SK-N-SH (cell line): ENCODE data around the gene DLG2.

ENCODE experiments used
- EZH2phosphoT487 ChIP-seq: fragments of 200-600 bp; sonication (generic); IDR thresholded peaks from 2 replicates; pipeline ENCODE4 v1.6.1; 2017; ENCODE audit warnings: low read depth, mixed run types, mild to moderate bottlenecking, antibody characterized with exemption, moderate library complexity, borderline replicate concordance
- FOSL2 ChIP-seq: IDR thresholded peaks from 2 replicates; pipeline ENCODE4 v1.4.0; 2012; ENCODE audit warnings: low read depth, mild to moderate bottlenecking, moderate library complexity, borderline replicate concordance
- GATA2 ChIP-seq: sonication (generic); formaldehyde crosslinking; IDR thresholded peaks from 2 replicates; pipeline ENCODE4 v1.5.0; 2020; ENCODE audit warnings: mild to moderate bottlenecking, missing genetic modification reagents
- JUND ChIP-seq: IDR thresholded peaks from 2 replicates; pipeline ENCODE4 v1.4.0; 2012
- MEF2A ChIP-seq: IDR thresholded peaks from 2 replicates; pipeline ENCODE4 v1.4.0; 2012; ENCODE audit warnings: low read depth, borderline replicate concordance
- RAD21 ChIP-seq: IDR thresholded peaks from 2 replicates; pipeline ENCODE4 v1.6.1; 2012; ENCODE audit warnings: mild to moderate bottlenecking, low read length
- SMC3 ChIP-seq: IDR thresholded peaks from 2 replicates; pipeline ENCODE4 v1.6.1; 2012; ENCODE audit warnings: low read depth, low read length, improper control_type of control experiment
- TAF1 ChIP-seq: IDR thresholded peaks from 2 replicates; pipeline ENCODE4 v1.6.1; 2012; ENCODE audit warnings: low read depth, mild to moderate bottlenecking, low read length, moderate library complexity, borderline replicate concordance
- TF ChIP-seq, protein P1 (sequence below): fragments of 200-600 bp; sonication (generic); IDR thresholded peaks from 2 replicates; pipeline ENCODE4 v1.6.1; 2017; ENCODE audit warnings: antibody characterized with exemption, mild to moderate bottlenecking, moderate library complexity

- TF ChIP-seq GATA2 (CRISPR knock-in tag) (no peak), SMC3 (no peak), EZH2phosphoT487 (no peak), RAD21 (no peak), FOSL2 (no peak), JUND (no peak), TAF1 (no peak), MEF2A (no peak)
- TF ChIP-seq, protein P1, sequence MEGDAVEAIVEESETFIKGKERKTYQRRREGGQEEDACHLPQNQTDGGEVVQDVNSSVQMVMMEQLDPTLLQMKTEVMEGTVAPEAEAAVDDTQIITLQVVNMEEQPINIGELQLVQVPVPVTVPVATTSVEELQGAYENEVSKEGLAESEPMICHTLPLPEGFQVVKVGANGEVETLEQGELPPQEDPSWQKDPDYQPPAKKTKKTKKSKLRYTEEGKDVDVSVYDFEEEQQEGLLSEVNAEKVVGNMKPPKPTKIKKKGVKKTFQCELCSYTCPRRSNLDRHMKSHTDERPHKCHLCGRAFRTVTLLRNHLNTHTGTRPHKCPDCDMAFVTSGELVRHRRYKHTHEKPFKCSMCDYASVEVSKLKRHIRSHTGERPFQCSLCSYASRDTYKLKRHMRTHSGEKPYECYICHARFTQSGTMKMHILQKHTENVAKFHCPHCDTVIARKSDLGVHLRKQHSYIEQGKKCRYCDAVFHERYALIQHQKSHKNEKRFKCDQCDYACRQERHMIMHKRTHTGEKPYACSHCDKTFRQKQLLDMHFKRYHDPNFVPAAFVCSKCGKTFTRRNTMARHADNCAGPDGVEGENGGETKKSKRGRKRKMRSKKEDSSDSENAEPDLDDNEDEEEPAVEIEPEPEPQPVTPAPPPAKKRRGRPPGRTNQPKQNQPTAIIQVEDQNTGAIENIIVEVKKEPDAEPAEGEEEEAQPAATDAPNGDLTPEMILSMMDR: no peak
These were observed 377.7 kb downstream of the DLG2 start for GRCh38 chr11:85249482-85249881.
